H1 (cell line): ENCODE measurements around the gene ASB11. TPM values are rescaled to one million over a fixed set of nuclear protein-coding genes. Genes with fewer than 3 reads are reported as not detected.

ENCODE experiments used
- CTCF ChIA-PET: fragments of 300-600 bp; sonication (Branson Sonifier 250); formaldehyde crosslinking; loops from one replicate; lab custom pipeline; 2021; ENCODE audit not compliant: partially characterized antibody; lab: Charles Lee
- POLR2A ChIA-PET: fragments of 300-600 bp; sonication (Branson Sonifier 250); formaldehyde crosslinking; loops from one replicate; lab custom pipeline; 2021; ENCODE audit warnings: inconsistent platforms; ENCODE audit not compliant: partially characterized antibody; lab: Charles Lee
- DNase-seq, 2 experiments: peaks; one replicate each; pipeline versions ENCODE4 v3.0.0 to v3.0.0-alpha.2; 2010 to 2022; ENCODE audit warnings: low spot score in 2 of 2, low read depth in 1 of 2, mixed read lengths in 1 of 2
- FAIRE-seq: peaks from 2 replicates; lab custom pipeline; 2011; peaks lifted over from hg19 to GRCh38; lab: Jason Lieb, UNC
- H2AFZ ChIP-seq: 2 replicates; pipeline ENCODE4 v1.8.1; 2012; ENCODE audit warnings: low read length, inconsistent platforms
- H2AK5ac ChIP-seq: 2 replicates; pipeline ENCODE4 v1.6.1; 2013; ENCODE audit warnings: low read depth, low read length
- H2BK120ac ChIP-seq: replicated peaks from 2 replicates; pipeline ENCODE3; 2013; ENCODE audit warnings: low read depth, low read length, inconsistent platforms
- H2BK12ac ChIP-seq: 2 replicates; pipeline ENCODE4 v1.6.1; 2013; ENCODE audit warnings: low read depth, low read length
- H2BK15ac ChIP-seq: 2 replicates; pipeline ENCODE4 v1.6.1; 2013; ENCODE audit warnings: low read length
- H2BK20ac ChIP-seq: 2 replicates; pipeline ENCODE4 v1.6.1; 2013; ENCODE audit warnings: low read length
- H2BK5ac ChIP-seq: 2 replicates; pipeline ENCODE4 v1.6.1; 2013; ENCODE audit warnings: low read depth, low read length
- H3K14ac ChIP-seq: 2 replicates; pipeline ENCODE4 v1.6.1; 2013; ENCODE audit warnings: inconsistent platforms; ENCODE audit not compliant: insufficient read length
- H3K18ac ChIP-seq: 2 replicates; pipeline ENCODE4 v1.6.1; 2013; ENCODE audit warnings: low read length; ENCODE audit errors: extremely low read depth
- H3K23ac ChIP-seq: 2 replicates; pipeline ENCODE4 v1.6.1; 2013; ENCODE audit warnings: inconsistent platforms; ENCODE audit not compliant: insufficient read length
- H3K23me2 ChIP-seq: 2 replicates; pipeline ENCODE4 v1.6.1; 2013; ENCODE audit warnings: low read depth, low read length
- H3K27ac ChIP-seq: 2 replicates; pipeline ENCODE4 v1.6.1; 2011; ENCODE audit warnings: low read depth, low read length, inconsistent platforms
- H3K27me3 ChIP-seq, 4 experiments: replicated peaks in 1 of 4; 1 replicate in 1 of 4; 2 replicates in 3 of 4; pipeline versions ENCODE4 v1.6.1 to v1.8.1; 2011 to 2013; ENCODE audit warnings: low read length in 3 of 4, mild to moderate bottlenecking in 3 of 4, inconsistent platforms in 2 of 4, mixed read lengths in 2 of 4, moderate library complexity in 1 of 4; ENCODE audit not compliant: control insufficient read depth in 3 of 4, insufficient read depth in 3 of 4; ENCODE audit errors: extremely low read depth in 1 of 4
- H3K36me3 ChIP-seq, 4 experiments: 2 replicates each; pipeline versions ENCODE4 v1.6.1 to v1.8.1; 2011 to 2013; ENCODE audit warnings: mild to moderate bottlenecking in 4 of 4, low read length in 3 of 4, moderate library complexity in 2 of 4, control low read depth in 1 of 4, inconsistent platforms in 1 of 4; ENCODE audit not compliant: insufficient read depth in 4 of 4, control insufficient read depth in 2 of 4
- H3K4ac ChIP-seq: replicated peaks from 2 replicates; pipeline ENCODE3; 2013; ENCODE audit warnings: low read length, low read depth, mixed read lengths, inconsistent platforms; ENCODE audit not compliant: insufficient read length
- H3K4me1 ChIP-seq, 4 experiments: replicated peaks in 1 of 4; 1 replicate in 1 of 4; 2 replicates in 3 of 4; pipeline versions ENCODE4 v1.6.1 to v1.8.1; 2011 to 2013; ENCODE audit warnings: low read length in 3 of 4, inconsistent platforms in 2 of 4, mixed read lengths in 1 of 4; ENCODE audit not compliant: insufficient read depth in 4 of 4, control insufficient read depth in 3 of 4
- H3K4me2 ChIP-seq, 2 experiments: 2 replicates each; pipeline versions ENCODE4 v1.6.1 to v1.8.1; 2011 to 2013; ENCODE audit warnings: low read depth in 2 of 2, low read length in 2 of 2, control low read depth in 1 of 2, inconsistent platforms in 1 of 2, mild to moderate bottlenecking in 1 of 2; ENCODE audit not compliant: insufficient read depth in 1 of 2
- H3K4me3 ChIP-seq, 4 experiments: fragments of 200-600, 300-600 bp in 1 of 4; sonication (generic), shearing (Covaris generic), sonication (Bioruptor Twin) in 1 of 4; 2 replicates each; pipeline versions ENCODE4 v1.5.1 to v1.8.1; 2011 to 2016; ENCODE audit warnings: low read length in 4 of 4, low read depth in 3 of 4, control low read depth in 2 of 4, inconsistent platforms in 2 of 4, mild to moderate bottlenecking in 2 of 4, mixed read lengths in 1 of 4, moderate library complexity in 1 of 4; ENCODE audit not compliant: insufficient read depth in 2 of 4; ENCODE audit errors: extremely low read depth in 1 of 4
- H3K56ac ChIP-seq: replicated peaks from 2 replicates; pipeline ENCODE3; 2013; ENCODE audit warnings: low read depth, mild to moderate bottlenecking, mixed read lengths, low read length, inconsistent platforms; ENCODE audit not compliant: insufficient read length
- H3K79me1 ChIP-seq: 2 replicates; pipeline ENCODE4 v1.6.1; 2013; ENCODE audit warnings: low read depth, low read length, control low read depth
- H3K79me2 ChIP-seq, 2 experiments: 2 replicates each; pipeline versions ENCODE4 v1.6.1 to v1.8.1; 2012 to 2013; ENCODE audit warnings: low read length in 2 of 2, mild to moderate bottlenecking in 2 of 2, inconsistent platforms in 1 of 2; ENCODE audit not compliant: insufficient read depth in 2 of 2, control insufficient read depth in 1 of 2
- H3K9ac ChIP-seq, 4 experiments: replicated peaks in 1 of 4; 1 replicate in 1 of 4; 2 replicates in 3 of 4; pipeline versions ENCODE4 v1.6.1 to v1.8.1; 2011 to 2013; ENCODE audit warnings: low read depth in 3 of 4, low read length in 3 of 4, control low read depth in 2 of 4, mild to moderate bottlenecking in 2 of 4, moderate library complexity in 2 of 4, inconsistent platforms in 1 of 4; ENCODE audit errors: extremely low read depth in 1 of 4
- H3K9me3 ChIP-seq, 2 experiments: 2 replicates each; pipeline versions ENCODE4 v1.6.1 to v1.8.1; 2012 to 2013; ENCODE audit warnings: mild to moderate bottlenecking in 2 of 2, moderate library complexity in 2 of 2, control low read depth in 1 of 2, inconsistent platforms in 1 of 2, low read depth in 1 of 2, low read length in 1 of 2, mixed read lengths in 1 of 2; ENCODE audit not compliant: insufficient read depth in 2 of 2
- H4K20me1 ChIP-seq, 2 experiments: replicated peaks in 1 of 2; 2 replicates each; pipeline versions ENCODE3 to v1.8.1; 2011 to 2013; ENCODE audit warnings: inconsistent platforms in 2 of 2, low read length in 2 of 2, mild to moderate bottlenecking in 1 of 2; ENCODE audit not compliant: insufficient read depth in 2 of 2, control insufficient read depth in 1 of 2
- H4K5ac ChIP-seq: 2 replicates; pipeline ENCODE4 v1.6.1; 2013; ENCODE audit warnings: low read length, low read depth, mixed read lengths, inconsistent platforms; ENCODE audit not compliant: insufficient read length
- H4K8ac ChIP-seq: 2 replicates; pipeline ENCODE4 v1.8.0; 2013; ENCODE audit warnings: mild to moderate bottlenecking, moderate library complexity, low read length, inconsistent platforms; ENCODE audit not compliant: insufficient read depth; ENCODE audit errors: extremely low read depth
- H4K91ac ChIP-seq: replicated peaks from 2 replicates; pipeline ENCODE3; 2013; ENCODE audit warnings: low read length, mixed read lengths, inconsistent platforms; ENCODE audit not compliant: insufficient read length
- CREB1 ChIP-seq: IDR thresholded peaks from 2 replicates; pipeline ENCODE4 v1.6.1; 2012; ENCODE audit warnings: inconsistent platforms
- CTBP2 ChIP-seq: IDR thresholded peaks from 2 replicates; pipeline ENCODE4 v1.7.0; 2011; ENCODE audit warnings: borderline replicate concordance, mild to moderate bottlenecking, moderate library complexity, mixed read lengths, low read length; ENCODE audit not compliant: insufficient read depth, insufficient read length
- FOSL1 ChIP-seq: IDR thresholded peaks from 2 replicates; pipeline ENCODE4 v1.6.1; 2011; ENCODE audit warnings: mild to moderate bottlenecking, low read depth, low read length, moderate library complexity; ENCODE audit not compliant: insufficient read depth
- GABPA ChIP-seq: IDR thresholded peaks from 2 replicates; pipeline ENCODE4 v1.6.1; 2011; ENCODE audit warnings: mild to moderate bottlenecking, low read length, moderate library complexity, borderline replicate concordance; ENCODE audit not compliant: insufficient read depth
- JUN ChIP-seq: IDR thresholded peaks from 2 replicates; pipeline ENCODE4 v1.6.1; 2011; ENCODE audit warnings: low read depth, mild to moderate bottlenecking, improper control_type of control experiment, low read length
- NRF1 ChIP-seq: IDR thresholded peaks from 2 replicates; pipeline ENCODE4 v1.6.1; 2011; ENCODE audit warnings: mild to moderate bottlenecking, low read depth, low read length, improper control_type of control experiment
- POLR2AphosphoS5 ChIP-seq: IDR thresholded peaks from 2 replicates; pipeline ENCODE4 v1.6.1; 2011; ENCODE audit warnings: low read depth, low read length
- RAD21 ChIP-seq, 2 experiments: IDR thresholded peaks in 1 of 2; conservative IDR thresholded peaks in 1 of 2; 2 replicates each; pipeline ENCODE4 v1.6.1; 2011; ENCODE audit warnings: low read depth in 2 of 2, low read length in 2 of 2, improper control_type of control experiment in 1 of 2, inconsistent platforms in 1 of 2, mild to moderate bottlenecking in 1 of 2, moderate library complexity in 1 of 2
- SIRT6 ChIP-seq: IDR thresholded peaks from one replicate; pipeline ENCODE4 v1.7.1; 2012; ENCODE audit warnings: low read length, inconsistent platforms
- SIX5 ChIP-seq: IDR thresholded peaks from 2 replicates; pipeline ENCODE4 v1.6.1; 2011; ENCODE audit warnings: mild to moderate bottlenecking, low read depth, low read length
- SP1 ChIP-seq: IDR thresholded peaks from 2 replicates; pipeline ENCODE4 v1.6.1; 2011; ENCODE audit warnings: low read depth, low read length
- SRF ChIP-seq: IDR thresholded peaks from 2 replicates; pipeline ENCODE4 v1.6.1; 2011; ENCODE audit warnings: mild to moderate bottlenecking, low read depth, low read length, moderate library complexity
- SUZ12 ChIP-seq: fragments of 200-600 bp; sonication (generic); IDR thresholded peaks from 2 replicates; pipeline ENCODE4 v1.6.1; 2012; ENCODE audit warnings: mild to moderate bottlenecking, inconsistent platforms, low read length, moderate library complexity, mixed read lengths
- TAF1 ChIP-seq: IDR thresholded peaks from 2 replicates; pipeline ENCODE4 v1.6.1; 2011; ENCODE audit warnings: mild to moderate bottlenecking, low read depth, low read length
- WGBS, 2 experiments: shearing (Covaris generic) in 1 of 2; methylation state at CpG; one replicate each; pipeline versions ENCODE4 v1.1.6 to v1.1.7; 2013 to 2015; ENCODE audit warnings: low lambda C conversion rate in 2 of 2, mixed read lengths in 2 of 2, inconsistent platforms in 1 of 2, low coverage in 1 of 2, missing lambda C conversion rate in 1 of 2; ENCODE audit not compliant: insufficient replicate concordance in 2 of 2, insufficient coverage in 1 of 2, insufficient read length in 1 of 2; ENCODE audit errors: extremely low coverage in 1 of 2, missing lambda C conversion rate in 1 of 2; 5-methylcytosine and 5-hydroxymethylcytosine counted together
- polyA plus RNA-seq, 7 experiments: library from polyadenylated mRNA; depleted of rRNA in 3 of 7; stranded (reverse) in 5 of 7; unstranded in 2 of 7; fragments of >200 nt in 5 of 7; fragments of 200-250 nt in 2 of 7; gene quantifications; 1 replicate in 5 of 7; 2 replicates in 1 of 7; 4 replicates in 1 of 7; pipeline versions ENCODE4 v1.2.1 to v1.2.3, GENCODE V29; 2011 to 2013; ENCODE audit warnings: missing spikeins in 2 of 7, mixed read lengths in 2 of 7
- total RNA-seq: library from RNA; stranded (reverse); fragmentation: NEBNext Ultra II Directional; extraction: Animal tissue kit (Norgen Biotek cat#: 25700); gene quantifications from 2 replicates; pipeline ENCODE4 v1.2.1, GENCODE V29; 2021

Gene ASB11
- total and polyA plus RNA-seq, 2 of the 8 experiments (the other 6 are each of a cell fraction or from before 2014, with no cell fraction given): not detected

- no peak overlapping the region for H3K14ac ChIP-seq
- no peak overlapping the region for H3K23ac ChIP-seq
- no peak overlapping the region for H3K4me2 ChIP-seq
- POLR2A ChIA-PET: no interaction called here
- H2AFZ ChIP-seq: no peak overlapping the region
- no peak overlapping the region for H3K4ac ChIP-seq
- H4K8ac ChIP-seq: no peak overlapping the region
- CTCF ChIA-PET: interaction anchor here (0.8 kb wide), 1 partner anchor 40 kb away, joined by 3 read pairs; no protein-coding TSS in a partner anchor
- no peak overlapping the region for H2BK20ac ChIP-seq
- no peaks in the 10 kb centered on the region for H3K79me1 ChIP-seq
- H4K20me1 ChIP-seq: no peaks in the 10 kb centered on the region
- H3K23me2 ChIP-seq: 0 out of 2 replicates have a peak, but pooled peaks cover 2% of the 10 kb centered on the region
- H2AK5ac ChIP-seq: no peak overlapping the region
- H2BK12ac ChIP-seq: no peak overlapping the region
- H3K4me3 ChIP-seq: no peak overlapping the region
- H3K27ac ChIP-seq: no peak overlapping the region
- H3K56ac ChIP-seq: no peak overlapping the region
- H4K5ac ChIP-seq: no peak overlapping the region
- H3K9ac ChIP-seq: no peak overlapping the region
- H3K4me1 ChIP-seq: no peaks in the 10 kb centered on the region
- no peaks in the 10 kb centered on the region for H3K36me3 ChIP-seq
- no peak overlapping the region for H2BK15ac ChIP-seq
- no peak overlapping the region for H2BK5ac ChIP-seq
- H3K79me2 ChIP-seq: no peaks in the 10 kb centered on the region
- 97% methylated on average over 2 of the region's 2 CpGs; no CpG with 5 or more reads in 1 of the 2 experiments for whole genome bisulfite sequencing, 2 experiments
- H3K18ac ChIP-seq: no peak overlapping the region
- no peak for FAIRE-seq
- no peaks in the 10 kb centered on the region for H3K9me3 ChIP-seq
- no peaks in the 10 kb centered on the region for H3K27me3 ChIP-seq
- H4K91ac ChIP-seq: no peak overlapping the region
- no peak overlapping the region for H2BK120ac ChIP-seq
- DNase-seq: no peak
- TF ChIP-seq SIRT6 (no peak), SUZ12 (no peak), JUN (no peak), SP1 (no peak), TAF1 (no peak), SRF (no peak), FOSL1 (no peak), SIX5 (no peak), CREB1 (no peak), GABPA (no peak), POLR2AphosphoS5 (no peak), CTBP2 (no peak), RAD21 (IDR thresholded peaks at IDR 0.05 in 1 of 2, conservative IDR thresholded peaks at IDR 0.05 in 1 of 2; ENCODE audit: low read depth in 2 of 2, low read length in 2 of 2) (no peak), NRF1 (no peak)
These were observed 25.4 kb upstream of the ASB11 start for GRCh38 chrX:15340867-15341266.
